H1 (cell line): ENCODE results near the gene CHD5. TPM values are rescaled to one million over a fixed set of nuclear protein-coding genes. Genes with fewer than 3 reads are reported as not detected.

Experiments
- CTCF ChIA-PET: fragments of 300-600 bp; sonication (Branson Sonifier 250); formaldehyde crosslinking; loops from one replicate; lab custom pipeline; 2021; ENCODE audit not compliant: partially characterized antibody; lab: Charles Lee
- POLR2A ChIA-PET: fragments of 300-600 bp; sonication (Branson Sonifier 250); formaldehyde crosslinking; loops from one replicate; lab custom pipeline; 2021; ENCODE audit warnings: inconsistent platforms; ENCODE audit not compliant: partially characterized antibody; lab: Charles Lee
- DNase-seq, 2 experiments: peaks; one replicate each; pipeline versions ENCODE4 v3.0.0 to v3.0.0-alpha.2; 2010 to 2022; ENCODE audit warnings: low spot score in 2 of 2, low read depth in 1 of 2, mixed read lengths in 1 of 2
- FAIRE-seq: peaks from 2 replicates; lab custom pipeline; 2011; peaks lifted over from hg19 to GRCh38; lab: Jason Lieb, UNC
- H2AFZ ChIP-seq: 2 replicates; pipeline ENCODE4 v1.8.1; 2012; ENCODE audit warnings: low read length, inconsistent platforms
- H2AK5ac ChIP-seq: 2 replicates; pipeline ENCODE4 v1.6.1; 2013; ENCODE audit warnings: low read depth, low read length
- H2BK120ac ChIP-seq: replicated peaks from 2 replicates; pipeline ENCODE3; 2013; ENCODE audit warnings: low read depth, low read length, inconsistent platforms
- H2BK12ac ChIP-seq: 2 replicates; pipeline ENCODE4 v1.6.1; 2013; ENCODE audit warnings: low read depth, low read length
- H2BK15ac ChIP-seq: 2 replicates; pipeline ENCODE4 v1.6.1; 2013; ENCODE audit warnings: low read length
- H2BK20ac ChIP-seq: 2 replicates; pipeline ENCODE4 v1.6.1; 2013; ENCODE audit warnings: low read length
- H2BK5ac ChIP-seq: 2 replicates; pipeline ENCODE4 v1.6.1; 2013; ENCODE audit warnings: low read depth, low read length
- H3K14ac ChIP-seq: 2 replicates; pipeline ENCODE4 v1.6.1; 2013; ENCODE audit warnings: inconsistent platforms; ENCODE audit not compliant: insufficient read length
- H3K18ac ChIP-seq: 2 replicates; pipeline ENCODE4 v1.6.1; 2013; ENCODE audit warnings: low read length; ENCODE audit errors: extremely low read depth
- H3K23ac ChIP-seq: 2 replicates; pipeline ENCODE4 v1.6.1; 2013; ENCODE audit warnings: inconsistent platforms; ENCODE audit not compliant: insufficient read length
- H3K23me2 ChIP-seq: 2 replicates; pipeline ENCODE4 v1.6.1; 2013; ENCODE audit warnings: low read depth, low read length
- H3K27ac ChIP-seq: 2 replicates; pipeline ENCODE4 v1.6.1; 2011; ENCODE audit warnings: low read depth, low read length, inconsistent platforms
- H3K27me3 ChIP-seq, 4 experiments: replicated peaks in 1 of 4; 1 replicate in 1 of 4; 2 replicates in 3 of 4; pipeline versions ENCODE4 v1.6.1 to v1.8.1; 2011 to 2013; ENCODE audit warnings: low read length in 3 of 4, mild to moderate bottlenecking in 3 of 4, inconsistent platforms in 2 of 4, mixed read lengths in 2 of 4, moderate library complexity in 1 of 4; ENCODE audit not compliant: control insufficient read depth in 3 of 4, insufficient read depth in 3 of 4; ENCODE audit errors: extremely low read depth in 1 of 4
- H3K36me3 ChIP-seq, 4 experiments: 2 replicates each; pipeline versions ENCODE4 v1.6.1 to v1.8.1; 2011 to 2013; ENCODE audit warnings: mild to moderate bottlenecking in 4 of 4, low read length in 3 of 4, moderate library complexity in 2 of 4, control low read depth in 1 of 4, inconsistent platforms in 1 of 4; ENCODE audit not compliant: insufficient read depth in 4 of 4, control insufficient read depth in 2 of 4
- H3K4ac ChIP-seq: replicated peaks from 2 replicates; pipeline ENCODE3; 2013; ENCODE audit warnings: low read length, low read depth, mixed read lengths, inconsistent platforms; ENCODE audit not compliant: insufficient read length
- H3K4me1 ChIP-seq, 4 experiments: replicated peaks in 1 of 4; 1 replicate in 1 of 4; 2 replicates in 3 of 4; pipeline versions ENCODE4 v1.6.1 to v1.8.1; 2011 to 2013; ENCODE audit warnings: low read length in 3 of 4, inconsistent platforms in 2 of 4, mixed read lengths in 1 of 4; ENCODE audit not compliant: insufficient read depth in 4 of 4, control insufficient read depth in 3 of 4
- H3K4me2 ChIP-seq, 2 experiments: 2 replicates each; pipeline versions ENCODE4 v1.6.1 to v1.8.1; 2011 to 2013; ENCODE audit warnings: low read depth in 2 of 2, low read length in 2 of 2, control low read depth in 1 of 2, inconsistent platforms in 1 of 2, mild to moderate bottlenecking in 1 of 2; ENCODE audit not compliant: insufficient read depth in 1 of 2
- H3K4me3 ChIP-seq, 4 experiments: fragments of 200-600, 300-600 bp in 1 of 4; sonication (generic), shearing (Covaris generic), sonication (Bioruptor Twin) in 1 of 4; 2 replicates each; pipeline versions ENCODE4 v1.5.1 to v1.8.1; 2011 to 2016; ENCODE audit warnings: low read length in 4 of 4, low read depth in 3 of 4, control low read depth in 2 of 4, inconsistent platforms in 2 of 4, mild to moderate bottlenecking in 2 of 4, mixed read lengths in 1 of 4, moderate library complexity in 1 of 4; ENCODE audit not compliant: insufficient read depth in 2 of 4; ENCODE audit errors: extremely low read depth in 1 of 4
- H3K56ac ChIP-seq: replicated peaks from 2 replicates; pipeline ENCODE3; 2013; ENCODE audit warnings: low read depth, mild to moderate bottlenecking, mixed read lengths, low read length, inconsistent platforms; ENCODE audit not compliant: insufficient read length
- H3K79me1 ChIP-seq: 2 replicates; pipeline ENCODE4 v1.6.1; 2013; ENCODE audit warnings: low read depth, low read length, control low read depth
- H3K79me2 ChIP-seq, 2 experiments: 2 replicates each; pipeline versions ENCODE4 v1.6.1 to v1.8.1; 2012 to 2013; ENCODE audit warnings: low read length in 2 of 2, mild to moderate bottlenecking in 2 of 2, inconsistent platforms in 1 of 2; ENCODE audit not compliant: insufficient read depth in 2 of 2, control insufficient read depth in 1 of 2
- H3K9ac ChIP-seq, 4 experiments: replicated peaks in 1 of 4; 1 replicate in 1 of 4; 2 replicates in 3 of 4; pipeline versions ENCODE4 v1.6.1 to v1.8.1; 2011 to 2013; ENCODE audit warnings: low read depth in 3 of 4, low read length in 3 of 4, control low read depth in 2 of 4, mild to moderate bottlenecking in 2 of 4, moderate library complexity in 2 of 4, inconsistent platforms in 1 of 4; ENCODE audit errors: extremely low read depth in 1 of 4
- H3K9me3 ChIP-seq, 2 experiments: 2 replicates each; pipeline versions ENCODE4 v1.6.1 to v1.8.1; 2012 to 2013; ENCODE audit warnings: mild to moderate bottlenecking in 2 of 2, moderate library complexity in 2 of 2, control low read depth in 1 of 2, inconsistent platforms in 1 of 2, low read depth in 1 of 2, low read length in 1 of 2, mixed read lengths in 1 of 2; ENCODE audit not compliant: insufficient read depth in 2 of 2
- H4K20me1 ChIP-seq, 2 experiments: replicated peaks in 1 of 2; 2 replicates each; pipeline versions ENCODE3 to v1.8.1; 2011 to 2013; ENCODE audit warnings: inconsistent platforms in 2 of 2, low read length in 2 of 2, mild to moderate bottlenecking in 1 of 2; ENCODE audit not compliant: insufficient read depth in 2 of 2, control insufficient read depth in 1 of 2
- H4K5ac ChIP-seq: 2 replicates; pipeline ENCODE4 v1.6.1; 2013; ENCODE audit warnings: low read length, low read depth, mixed read lengths, inconsistent platforms; ENCODE audit not compliant: insufficient read length
- H4K8ac ChIP-seq: 2 replicates; pipeline ENCODE4 v1.8.0; 2013; ENCODE audit warnings: mild to moderate bottlenecking, moderate library complexity, low read length, inconsistent platforms; ENCODE audit not compliant: insufficient read depth; ENCODE audit errors: extremely low read depth
- H4K91ac ChIP-seq: replicated peaks from 2 replicates; pipeline ENCODE3; 2013; ENCODE audit warnings: low read length, mixed read lengths, inconsistent platforms; ENCODE audit not compliant: insufficient read length
- CEBPB ChIP-seq: IDR thresholded peaks from 2 replicates; pipeline ENCODE4 v1.6.1; 2012; ENCODE audit warnings: low read depth, low read length
- NANOG ChIP-seq: IDR thresholded peaks from 2 replicates; pipeline ENCODE4 v1.6.1; 2011; ENCODE audit warnings: low read length, low read depth, mild to moderate bottlenecking, inconsistent platforms; ENCODE audit not compliant: insufficient read depth, poor library complexity, severe bottlenecking
- NRF1 ChIP-seq: IDR thresholded peaks from 2 replicates; pipeline ENCODE4 v1.6.1; 2011; ENCODE audit warnings: mild to moderate bottlenecking, low read depth, low read length, improper control_type of control experiment
- RXRA ChIP-seq: IDR thresholded peaks from 2 replicates; pipeline ENCODE4 v1.6.1; 2011; ENCODE audit warnings: low read depth, mild to moderate bottlenecking, low read length, moderate library complexity; ENCODE audit not compliant: insufficient read depth
- TBP ChIP-seq: IDR thresholded peaks from 2 replicates; pipeline ENCODE4 v1.6.1; 2011; ENCODE audit warnings: low read depth, low read length, improper control_type of control experiment
- TEAD4 ChIP-seq: IDR thresholded peaks from 2 replicates; pipeline ENCODE4 v1.6.1; 2012; ENCODE audit warnings: low read depth, low read length, inconsistent platforms, mixed read lengths
- WGBS, 2 experiments: shearing (Covaris generic) in 1 of 2; methylation state at CpG; one replicate each; pipeline versions ENCODE4 v1.1.6 to v1.1.7; 2013 to 2015; ENCODE audit warnings: low lambda C conversion rate in 2 of 2, mixed read lengths in 2 of 2, inconsistent platforms in 1 of 2, low coverage in 1 of 2, missing lambda C conversion rate in 1 of 2; ENCODE audit not compliant: insufficient replicate concordance in 2 of 2, insufficient coverage in 1 of 2, insufficient read length in 1 of 2; ENCODE audit errors: extremely low coverage in 1 of 2, missing lambda C conversion rate in 1 of 2; 5-methylcytosine and 5-hydroxymethylcytosine counted together
- polyA plus RNA-seq, 7 experiments: library from polyadenylated mRNA; depleted of rRNA in 3 of 7; stranded (reverse) in 5 of 7; unstranded in 2 of 7; fragments of >200 nt in 5 of 7; fragments of 200-250 nt in 2 of 7; gene quantifications; 1 replicate in 5 of 7; 2 replicates in 1 of 7; 4 replicates in 1 of 7; pipeline versions ENCODE4 v1.2.1 to v1.2.3, GENCODE V29; 2011 to 2013; ENCODE audit warnings: missing spikeins in 2 of 7, mixed read lengths in 2 of 7
- total RNA-seq: library from RNA; stranded (reverse); fragmentation: NEBNext Ultra II Directional; extraction: Animal tissue kit (Norgen Biotek cat#: 25700); gene quantifications from 2 replicates; pipeline ENCODE4 v1.2.1, GENCODE V29; 2021
- TF ChIP-seq, protein P1 (sequence below): IDR thresholded peaks from 2 replicates; pipeline ENCODE4 v1.6.1; 2011; ENCODE audit warnings: low read length, improper control_type of control experiment
- TF ChIP-seq, protein P2 (sequence below): IDR thresholded peaks from 2 replicates; pipeline ENCODE4 v1.6.1; 2012; ENCODE audit warnings: low read length, inconsistent platforms

The CHD5 gene
- total and polyA plus RNA-seq, 2 of the 8 experiments (the other 6 are each of a cell fraction or from before 2014, with no cell fraction given), result 0.42 to 1.8 TPM

DNA sequence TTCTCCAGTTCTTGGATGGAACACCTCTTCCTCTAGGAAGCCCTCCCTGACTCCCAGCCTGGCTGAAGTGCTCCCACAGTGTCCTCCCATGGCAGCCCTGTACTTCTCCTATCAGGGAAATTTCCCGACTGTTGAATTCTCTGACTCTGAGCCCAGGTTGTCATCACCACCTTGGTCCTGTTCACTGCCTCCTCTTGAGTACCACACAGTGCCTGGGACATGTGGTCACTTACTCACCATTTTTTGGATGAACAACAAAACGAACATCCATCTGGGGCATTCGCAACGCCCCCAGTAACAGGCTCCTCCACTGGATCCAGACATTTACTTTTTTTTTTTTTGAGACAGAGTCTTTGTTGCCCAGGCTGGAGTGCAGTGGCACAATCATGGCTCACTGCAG, 37.4 kb downstream of the CHD5 start:
- Histone ChIP-seq H3K18ac (no peak overlapping the region), H2BK120ac (no peak overlapping the region), H3K4me1 (peaks cover 0 to 11% (median under 1%) of the 10 kb centered on the region in 4 experiments; a peak in 2 of 7 replicates), H3K14ac (no peak overlapping the region), H2BK15ac (no peak overlapping the region), H3K23me2 (no peaks in the 10 kb centered on the region), H4K5ac (no peak overlapping the region), H4K91ac (no peak overlapping the region), H4K20me1 (peaks cover 0 to 3% of the 10 kb centered on the region in 2 experiments), H3K36me3 (no peaks in the 10 kb centered on the region; a peak in 1 of 8 replicates), H2BK12ac (no peak overlapping the region), H3K4me3 (no peak overlapping the region), H3K27ac (no peak overlapping the region), H3K9ac (no peak overlapping the region), H3K79me2 (no peaks in the 10 kb centered on the region), H2AFZ (no peak overlapping the region), H3K4me2 (no peak overlapping the region), H2AK5ac (no peak overlapping the region; the same call in 1 of the 2 replicates), H3K9me3 (no peaks in the 10 kb centered on the region), H3K79me1 (no peaks in the 10 kb centered on the region), H2BK5ac (no peak overlapping the region), H4K8ac (no peak overlapping the region), H3K27me3 (peaks cover 0 to 7% (median 4%) of the 10 kb centered on the region in 4 experiments; a peak in 6 of 7 replicates), H3K56ac (no peak overlapping the region), H3K23ac (no peak overlapping the region), H3K4ac (no peak overlapping the region), H2BK20ac (no peak overlapping the region)
- ChIA-PET POLR2A (interaction anchor here (1.1 kb wide), 1 partner anchor 29 kb away, joined by 3 read pairs; no protein-coding TSS in a partner anchor), CTCF (interaction anchor here (1.4 to 1.8 kb wide), 3 partner anchors 9 to 24 kb away, joined by 3 to 7 read pairs (median 3); no protein-coding TSS in a partner anchor)
- WGBS, 2 experiments, result 100% methylated on average over 2 of the region's 4 CpGs; no CpG with 5 or more reads in 1 of the 2 experiments
- no peak for DNase-seq
- no peak for FAIRE-seq
- TF ChIP-seq NRF1 (no peak), CEBPB (no peak), RXRA (no peak), TBP (no peak), NANOG (no peak), TEAD4 (no peak)
- TF ChIP-seq, protein P1, sequence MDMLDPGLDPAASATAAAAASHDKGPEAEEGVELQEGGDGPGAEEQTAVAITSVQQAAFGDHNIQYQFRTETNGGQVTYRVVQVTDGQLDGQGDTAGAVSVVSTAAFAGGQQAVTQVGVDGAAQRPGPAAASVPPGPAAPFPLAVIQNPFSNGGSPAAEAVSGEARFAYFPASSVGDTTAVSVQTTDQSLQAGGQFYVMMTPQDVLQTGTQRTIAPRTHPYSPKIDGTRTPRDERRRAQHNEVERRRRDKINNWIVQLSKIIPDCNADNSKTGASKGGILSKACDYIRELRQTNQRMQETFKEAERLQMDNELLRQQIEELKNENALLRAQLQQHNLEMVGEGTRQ, result no peak
- TF ChIP-seq, protein P2, sequence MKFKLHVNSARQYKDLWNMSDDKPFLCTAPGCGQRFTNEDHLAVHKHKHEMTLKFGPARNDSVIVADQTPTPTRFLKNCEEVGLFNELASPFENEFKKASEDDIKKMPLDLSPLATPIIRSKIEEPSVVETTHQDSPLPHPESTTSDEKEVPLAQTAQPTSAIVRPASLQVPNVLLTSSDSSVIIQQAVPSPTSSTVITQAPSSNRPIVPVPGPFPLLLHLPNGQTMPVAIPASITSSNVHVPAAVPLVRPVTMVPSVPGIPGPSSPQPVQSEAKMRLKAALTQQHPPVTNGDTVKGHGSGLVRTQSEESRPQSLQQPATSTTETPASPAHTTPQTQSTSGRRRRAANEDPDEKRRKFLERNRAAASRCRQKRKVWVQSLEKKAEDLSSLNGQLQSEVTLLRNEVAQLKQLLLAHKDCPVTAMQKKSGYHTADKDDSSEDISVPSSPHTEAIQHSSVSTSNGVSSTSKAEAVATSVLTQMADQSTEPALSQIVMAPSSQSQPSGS, result no peak
